Measurements from ENCODE around the gene MCM8. TPM values are rescaled to one million over a fixed set of nuclear protein-coding genes. Genes with fewer than 3 reads are reported as not detected.

Gene MCM8
- total and polyA plus RNA-seq, 9 of the 15 experiments (the other 6 are each of a cell fraction or from before 2014, with no cell fraction given) = 4.5 to 43.8 (median 25.4) TPM

- TF ChIP-seq ZBTB11 (CRISPR knock-in tag; IDR thresholded peaks at IDR 0.05) = no peak
Measured at GRCh38 chr20:5935384-5935783, 15.1 kb upstream of the MCM8 start (continued).

GRCh38 chr20:5936238-5936637 lies 14.2 kb upstream of the MCM8 start:
- no peak overlapping the region for H3K9ac ChIP-seq (ENCODE audit: insufficient read depth in 1 of 2, low read depth in 2 of 2, low read length in 2 of 2)
- H3K27ac ChIP-seq (ENCODE audit: extremely low read depth, low read depth, low read length) = no peak overlapping the region
- no peak overlapping the region for H3K4me3 ChIP-seq
- H3K27me3 ChIP-seq (ENCODE audit: control insufficient read depth in 2 of 2, insufficient read depth in 2 of 2, low read length in 2 of 2) = no peaks in the 10 kb centered on the region
- no peaks in the 10 kb centered on the region for H3K9me3 ChIP-seq (replicated peaks; ENCODE audit: control insufficient read depth, insufficient read depth, low read depth, low read length)
- H4K20me1 ChIP-seq (replicated peaks; ENCODE audit: control insufficient read depth, insufficient read depth, low read length) = no peaks in the 10 kb centered on the region
- no TSS peak for BruUV-seq (replicated peaks)
- H3K4me2 ChIP-seq (ENCODE audit: insufficient read depth, low read length) = no peak overlapping the region
- peaks cover 27% of the 10 kb centered on the region; the same call in 1 of the 3 replicates for H3K36me3 ChIP-seq (ENCODE audit: control insufficient read depth, insufficient read depth, low read length)
- DNase-seq (ENCODE audit: extremely low read depth in 1 of 4, low spot score in 3 of 4) = no peak
- no peak for FAIRE-seq
- H3K9me1 ChIP-seq (ENCODE audit: control insufficient read depth, insufficient read depth, low read length) = no peaks in the 10 kb centered on the region
- H3K79me2 ChIP-seq (ENCODE audit: control insufficient read depth, insufficient read depth, low read length) = no peaks in the 10 kb centered on the region
- no peaks in the 10 kb centered on the region for H3K4me1 ChIP-seq (replicated peaks in 1 of 2; ENCODE audit: control insufficient read depth in 2 of 2, insufficient read depth in 2 of 2, low read length in 2 of 2)
- no peak overlapping the region for H2AFZ ChIP-seq (ENCODE audit: low read depth, low read length)
- no peak for ATAC-seq
- ChIA-PET CTCF (ENCODE audit: low intra/inter-chr PET ratio) (no interaction called here), POLR2A (interaction anchor here (1.0 kb wide), 1 partner anchor 12 kb away, joined by 3 read pairs; no protein-coding TSS in a partner anchor)
- in situ Hi-C loops (cut with MboI) (no loop called here), intact Hi-C loops (cut with micrococcal nuclease) (no loop called here)
- WGBS (ENCODE audit: insufficient coverage, low coverage, missing lambda C conversion rate) = 46% methylated on average over 3 of the region's 3 CpGs
- TF ChIP-seq ZNF263 (CRISPR knock-in tag; IDR thresholded peaks at IDR 0.05; ENCODE audit: borderline replicate concordance) = no peak
- TF ChIP-seq STAT6 (CRISPR knock-in tag; IDR thresholded peaks at IDR 0.05) = no peak
- TF ChIP-seq MECOM (CRISPR knock-in tag; IDR thresholded peaks at IDR 0.05) = no peak
- TF ChIP-seq SMAD1 (IDR thresholded peaks at IDR 0.05; ENCODE audit: low read depth, low read length, partially characterized antibody) = no peak
- TF ChIP-seq ZMIZ1 (IDR thresholded peaks at IDR 0.05; ENCODE audit: low read depth in 2 of 2, low read length in 2 of 2) = no peak
- no peak for TF ChIP-seq THAP12 (CRISPR knock-in tag; IDR thresholded peaks at IDR 0.05)
